GM18526 (cell line): ENCODE results near the gene PCYOX1L.

Experiments
- POLR2A ChIP-seq: IDR thresholded peaks from 3 replicates; pipeline ENCODE4 v1.6.1; 2011; ENCODE audit not compliant: insufficient read length; ENCODE audit errors: extremely low read depth

The PCYOX1L gene

DNA sequence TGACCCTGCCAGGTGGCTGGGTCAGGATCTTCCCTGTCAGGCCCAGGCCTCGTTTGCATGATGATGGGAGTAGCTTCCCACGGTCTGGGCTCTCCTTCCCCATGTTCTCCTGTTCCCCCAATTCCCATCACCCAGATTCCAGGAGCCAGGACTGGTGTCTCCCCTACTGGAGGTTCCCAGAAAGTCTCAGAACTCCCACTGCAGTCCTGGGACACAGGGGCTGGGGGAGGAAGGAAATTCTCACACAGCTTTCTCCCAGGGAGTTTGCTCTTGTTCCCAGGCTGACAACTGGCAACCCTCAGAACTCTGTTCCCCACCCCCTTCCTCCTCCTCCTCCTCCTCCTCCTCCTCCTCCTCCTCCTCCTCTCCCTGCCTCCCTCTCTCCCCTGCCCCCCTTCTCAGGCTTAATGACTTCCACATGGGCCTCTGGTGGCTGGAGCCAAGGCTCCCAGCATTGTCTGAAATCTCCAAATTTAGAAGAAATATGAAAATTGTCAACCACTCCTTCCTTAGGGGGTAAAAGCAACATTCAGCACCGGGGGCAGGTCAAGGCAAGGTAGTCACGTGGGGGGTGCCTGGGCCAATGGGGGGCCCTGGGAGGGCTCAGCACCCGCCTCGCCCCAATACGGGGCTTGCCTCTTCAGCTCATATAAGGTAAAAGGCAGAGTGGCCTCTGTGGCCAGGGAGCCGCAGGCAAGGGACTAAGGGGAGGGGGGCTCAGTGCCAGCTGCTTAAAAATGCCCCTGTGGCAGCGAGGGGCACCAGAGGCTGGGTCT, 48.5 kb downstream of the PCYOX1L start:
- no peak for TF ChIP-seq POLR2A

GRCh38 chr5:149406979-149407306, 49.1 kb downstream of the PCYOX1L start:
- TF ChIP-seq POLR2A = no peak

- no peak for TF ChIP-seq POLR2A
These were observed 49.7 kb downstream of the PCYOX1L start for GRCh38 chr5:149407323-149408251.

- no peak for TF ChIP-seq POLR2A
These were observed 50.6 kb downstream of the PCYOX1L start for GRCh38 chr5:149408252-149409099.

DNA sequence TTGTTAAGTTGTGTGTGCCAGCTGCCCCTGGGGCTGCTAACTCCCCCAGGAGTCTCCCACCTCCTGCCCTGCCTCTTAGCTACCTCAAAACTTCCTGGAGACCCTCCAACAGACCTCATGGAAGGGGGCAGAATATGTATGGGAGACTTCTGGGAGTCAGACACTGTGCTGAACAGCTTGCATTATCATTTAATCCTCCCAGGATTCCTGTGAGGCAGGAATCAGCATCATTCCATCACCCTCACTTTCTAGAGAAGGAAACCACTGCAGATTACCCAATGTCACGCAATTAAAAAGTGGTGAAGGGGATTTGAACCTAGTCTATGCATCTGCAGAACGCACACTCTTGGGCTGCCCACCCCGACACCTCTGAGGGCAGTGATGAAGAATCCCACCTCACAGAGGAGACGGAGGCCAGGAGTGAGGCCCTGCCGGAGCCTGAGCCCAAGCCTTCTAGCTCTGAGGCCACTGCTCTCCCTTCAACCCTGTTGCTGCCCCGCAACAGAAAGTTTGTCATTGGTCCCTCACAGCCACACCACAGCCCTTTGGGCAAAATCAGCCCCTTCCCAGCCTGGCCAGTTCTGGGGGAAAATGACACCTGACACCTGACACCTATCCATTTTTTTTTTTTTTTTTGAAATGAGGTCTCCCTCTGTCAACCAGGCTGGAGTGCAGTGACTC, 51.6 kb downstream of the PCYOX1L start:
- TF ChIP-seq POLR2A = no peak

GRCh38 chr5:149410071-149410470, 52.2 kb downstream of the PCYOX1L start:
- no peak for TF ChIP-seq POLR2A

- TF ChIP-seq POLR2A = no peak
These were observed 53.0 kb downstream of the PCYOX1L start for GRCh38 chr5:149410721-149411432.

DNA sequence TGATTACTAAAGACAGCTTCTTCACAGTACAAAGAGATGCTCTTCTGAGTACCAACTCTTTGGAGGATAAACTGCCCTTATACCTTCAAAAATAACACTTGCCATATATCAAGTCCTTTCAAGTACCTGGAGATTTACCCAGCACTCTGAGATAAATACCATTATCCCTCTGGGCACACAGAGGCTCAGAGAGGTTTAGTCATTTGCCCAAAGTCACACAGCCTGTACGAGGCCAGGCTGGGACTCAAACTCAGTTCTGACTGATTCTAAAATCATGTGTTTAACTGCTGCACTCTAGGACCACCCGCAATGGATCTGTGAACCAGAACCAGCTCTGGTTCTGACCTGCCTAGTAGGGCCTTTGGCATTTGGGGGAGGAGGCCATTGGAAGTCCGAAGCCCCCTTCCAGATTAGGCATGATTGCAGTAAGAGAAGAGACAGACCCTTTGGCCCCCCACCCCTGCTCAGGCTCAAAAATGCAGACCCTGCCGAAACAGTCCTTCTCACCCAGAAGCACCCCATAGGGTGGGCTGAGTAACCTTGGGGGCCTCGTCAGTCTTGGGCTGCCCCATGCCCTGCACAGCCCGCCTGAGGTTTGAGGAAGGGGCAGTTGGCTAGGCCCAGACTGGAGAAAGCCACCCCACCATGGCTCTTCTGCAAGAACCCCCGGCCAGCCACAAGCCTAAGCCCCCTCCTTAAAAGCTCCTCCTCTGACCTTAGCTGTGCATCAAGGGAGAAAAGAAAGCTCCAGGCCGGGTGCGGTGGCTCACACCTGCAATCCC, 54.1 kb downstream of the PCYOX1L start:
- TF ChIP-seq POLR2A = no peak

DNA sequence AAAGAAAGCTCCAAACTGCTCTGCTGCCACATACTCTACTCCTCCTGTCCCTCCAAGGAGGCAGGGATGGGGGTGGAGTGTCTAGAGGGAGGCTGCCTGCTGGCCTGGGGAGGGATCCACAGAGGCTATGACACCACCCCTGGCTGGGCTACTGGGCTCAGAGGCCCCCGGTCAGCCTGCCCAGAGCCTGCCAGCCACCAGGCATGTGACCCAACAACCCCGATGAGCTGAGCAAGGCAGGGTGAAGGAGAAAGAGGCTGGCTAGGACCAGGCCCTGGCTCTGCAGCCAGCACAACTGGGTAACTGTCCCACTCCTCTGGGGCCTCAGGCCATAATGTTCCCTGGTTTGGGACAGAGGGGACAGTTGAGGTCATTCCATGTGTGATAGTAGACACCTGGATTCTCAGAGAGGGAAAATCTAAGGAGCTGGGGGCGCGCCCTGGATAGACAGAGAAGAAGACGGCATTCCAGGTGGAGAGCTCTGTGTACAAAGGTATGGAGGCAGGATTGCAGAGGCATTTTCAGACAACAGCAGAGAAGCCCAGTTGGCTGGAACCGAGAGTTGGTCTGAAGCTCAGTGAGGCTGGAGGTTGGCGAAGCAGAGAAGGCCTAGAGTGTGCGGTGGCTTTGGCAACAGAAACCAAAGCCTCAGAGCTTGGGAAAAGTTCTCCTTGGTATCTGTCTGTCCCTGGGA, 55.1 kb downstream of the PCYOX1L start:
- no peak for TF ChIP-seq POLR2A

DNA sequence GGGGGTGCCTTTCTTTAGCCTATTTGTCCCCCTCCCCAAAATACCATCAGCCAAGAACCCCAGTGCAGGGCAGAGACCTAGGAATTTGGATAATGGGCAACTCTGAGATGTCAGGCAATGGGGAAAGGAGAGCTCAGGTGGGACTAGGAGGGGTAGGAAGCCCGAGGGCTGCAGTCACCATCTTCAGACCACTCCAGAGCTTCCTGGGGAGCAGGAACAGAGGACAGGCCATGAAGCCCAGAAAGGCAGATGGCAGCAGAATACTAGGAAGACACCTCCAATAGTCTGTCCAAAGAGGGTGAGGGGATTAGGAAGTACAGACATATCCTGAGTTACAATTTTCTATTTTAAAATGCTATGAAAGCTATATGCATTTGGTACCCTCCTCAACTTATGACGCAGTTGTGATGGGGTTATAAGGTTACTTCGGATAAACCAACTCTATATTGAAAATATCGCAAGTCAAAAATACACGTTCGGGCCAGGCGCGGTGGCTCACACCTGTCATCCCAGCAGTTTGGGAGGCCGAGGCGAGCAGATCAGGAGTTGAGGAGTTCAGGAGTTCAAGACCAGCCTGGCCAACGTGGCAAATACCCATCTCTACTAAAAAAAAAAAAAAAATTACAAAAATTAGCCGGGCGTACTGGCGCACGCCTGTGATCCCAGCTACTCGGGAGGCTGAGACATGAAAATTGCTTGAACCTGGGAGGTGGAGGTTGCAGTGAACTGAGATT, 55.8 kb downstream of the PCYOX1L start:
- no peak for TF ChIP-seq POLR2A

GRCh38 chr5:149414405-149415065, 56.7 kb downstream of the PCYOX1L start:
- TF ChIP-seq POLR2A = no peak
